Hematopoietic multipotent progenitor cell treated with erythropoietin and hydrocortisone succinate and interleukin-3 and kit ligand, for 6 days (in vitro differentiated cells): ENCODE data around the gene CNN1.
"Not testable (repeated sequence)": the region's sequence is repeated elsewhere in the genome, so short reads cannot be mapped to it uniquely, and the experiment has no call there.

ENCODE experiments used
- DNase-seq: peaks from one replicate; pipeline ENCODE4 v3.0.0-alpha.2; 2015

Gene CNN1

GRCh38 chr19:11534948-11535347 is 3.7 kb upstream of the CNN1 start:
- no peak for DNase-seq

- DNase-seq = peak; percentile 91
Measured at GRCh38 chr19:11535792-11536595, 2.7 kb upstream of the CNN1 start.

GRCh38 chr19:11539495-11540365 is 1.1 kb downstream of the CNN1 start:
- DNase-seq = no peak

- no peak for DNase-seq
Measured at GRCh38 chr19:11540645-11541044, 2.0 kb downstream of the CNN1 start.

GRCh38 chr19:11541238-11541637 is 2.6 kb downstream of the CNN1 start:
- DNase-seq = no peak

GRCh38 chr19:11547929-11548700 is 9.5 kb downstream of the CNN1 start:
- no peak for DNase-seq

- DNase-seq = no peak
Measured at GRCh38 chr19:11549386-11549953, 10.8 kb downstream of the CNN1 start.

- no peak for DNase-seq
Measured at GRCh38 chr19:11550265-11550664, 11.6 kb downstream of the CNN1 start.

GRCh38 chr19:11551603-11552235 is 13.1 kb downstream of the CNN1 start:
- DNase-seq = peak; percentile 52

- no peak for DNase-seq
Measured at GRCh38 chr19:11552666-11553372, 14.2 kb downstream of the CNN1 start.

GRCh38 chr19:11554160-11554559 is 15.5 kb downstream of the CNN1 start:
- no peak for DNase-seq

- DNase-seq = no peak
Measured at GRCh38 chr19:11555246-11555645, 16.6 kb downstream of the CNN1 start.

GRCh38 chr19:11556634-11557420 is 18.2 kb downstream of the CNN1 start:
- DNase-seq = no peak

GRCh38 chr19:11558881-11559828 is 20.5 kb downstream of the CNN1 start, which contains the start of gene ELOF1:
TSS of gene ELOF1 (minus strand) at chr19:11559230. CDS start at chr19:11554347, 4,883 bp downstream.
- DNase-seq = peak; percentile 99

GRCh38 chr19:11560404-11561051 is 21.9 kb downstream of the CNN1 start:
- DNase-seq = peak; percentile 99

- DNase-seq = peak; percentile 81
Measured at GRCh38 chr19:11563532-11563931, 24.9 kb downstream of the CNN1 start.

- peak; percentile 39 for DNase-seq
Measured at GRCh38 chr19:11564082-11564807, 25.6 kb downstream of the CNN1 start.

GRCh38 chr19:11565649-11565980 is 27.0 kb downstream of the CNN1 start:
- not testable (repeated sequence) for DNase-seq
